OCI-LY1 (cell line): Measurements from ENCODE around the gene ANXA6.

Experiments used
- H2AFZ ChIP-seq: fragments of 200-600 bp; sonication (generic), shearing (Covaris generic); 2 replicates; pipeline ENCODE4 v1.6.0; 2014; ENCODE audit warnings: antibody characterized with exemption, mild to moderate bottlenecking, low read length
- H3F3A ChIP-seq: fragments of 200-600 bp; sonication (generic), shearing (Covaris generic); 2 replicates; pipeline ENCODE4 v1.6.0; 2014; ENCODE audit warnings: mild to moderate bottlenecking, antibody characterized with exemption, low read length, moderate library complexity; ENCODE audit not compliant: insufficient read depth
- H3K27ac ChIP-seq: fragments of 200-600 bp; sonication (generic); 2 replicates; pipeline ENCODE4 v1.5.1; 2014; ENCODE audit warnings: low read length, mixed run types, mild to moderate bottlenecking, low read depth; ENCODE audit not compliant: poor library complexity, severe bottlenecking
- H3K27me3 ChIP-seq: fragments of 200-600 bp; sonication (generic); 2 replicates; pipeline ENCODE4 v1.6.0; 2014; ENCODE audit warnings: antibody characterized with exemption, mild to moderate bottlenecking, low read length, moderate library complexity; ENCODE audit not compliant: insufficient read depth
- H3K36me3 ChIP-seq: fragments of 200-600 bp; sonication (generic); 2 replicates; pipeline ENCODE4 v1.6.1; 2014; ENCODE audit warnings: mild to moderate bottlenecking, antibody characterized with exemption, low read length, moderate library complexity, mixed read lengths; ENCODE audit not compliant: insufficient read depth
- H3K4me1 ChIP-seq: fragments of 200-600 bp; sonication (generic); 2 replicates; pipeline ENCODE4 v1.5.1; 2014; ENCODE audit warnings: mild to moderate bottlenecking, low read length, moderate library complexity; ENCODE audit not compliant: insufficient read depth, severe bottlenecking
- H3K4me2 ChIP-seq: fragments of 200-600 bp; sonication (generic), shearing (Covaris generic); 2 replicates; pipeline ENCODE4 v1.6.1; 2014; ENCODE audit warnings: low read length
- H3K4me3 ChIP-seq: fragments of 200-600 bp; sonication (generic); 2 replicates; pipeline ENCODE4 v1.5.1; 2014; ENCODE audit warnings: low read length, low read depth, mild to moderate bottlenecking, mixed read lengths; ENCODE audit not compliant: poor library complexity, severe bottlenecking
- H3K79me2 ChIP-seq: fragments of 200-600 bp; shearing (Covaris generic); 2 replicates; pipeline ENCODE4 v1.6.1; 2016; ENCODE audit warnings: mixed run types, low read length, mixed read lengths; ENCODE audit not compliant: insufficient read depth
- H3K9ac ChIP-seq: fragments of 200-600 bp; sonication (generic), shearing (Covaris generic); 2 replicates; pipeline ENCODE4 v1.6.1; 2014; ENCODE audit warnings: mild to moderate bottlenecking, low read length, mixed read lengths
- H3K9me2 ChIP-seq: fragments of 200-600 bp; sonication (generic), shearing (Covaris generic); 2 replicates; pipeline ENCODE4 v1.6.1; 2014; ENCODE audit warnings: low read depth, mild to moderate bottlenecking, low read length, mixed read lengths
- H3K9me3 ChIP-seq: fragments of 200-600 bp; shearing (Covaris generic); 2 replicates; pipeline ENCODE4 v1.6.1; 2014; ENCODE audit warnings: low read length, mixed read lengths
- H4K20me1 ChIP-seq: fragments of 200-600 bp; sonication (generic), shearing (Covaris generic); 2 replicates; pipeline ENCODE4 v1.6.0; 2016; ENCODE audit warnings: mild to moderate bottlenecking, low read length; ENCODE audit not compliant: insufficient read depth
- CTCF ChIP-seq: fragments of 200-600 bp; sonication (generic), shearing (Covaris generic); IDR thresholded peaks from 2 replicates; pipeline ENCODE4 v1.5.1; 2017; ENCODE audit warnings: mild to moderate bottlenecking, antibody characterized with exemption, low read length, moderate library complexity, mixed read lengths
- EZH2 ChIP-seq: fragments of 200-600 bp; sonication (generic), shearing (Covaris generic); IDR thresholded peaks from 2 replicates; pipeline ENCODE4 v1.8.0; 2017; ENCODE audit warnings: borderline replicate concordance, mixed run types, mild to moderate bottlenecking, antibody characterized with exemption, low read length, moderate library complexity, mixed read lengths

The ANXA6 gene

GRCh38 chr5:151105561-151105960, 52.0 kb downstream of the ANXA6 start:
- Histone ChIP-seq H3K4me1 (peaks cover 6% of the 10 kb centered on the region), H3F3A (no peaks in the 10 kb centered on the region), H3K4me2 (no peak overlapping the region), H4K20me1 (no peaks in the 10 kb centered on the region), H3K9ac (no peak overlapping the region), H3K36me3 (no peaks in the 10 kb centered on the region), H3K79me2 (no peaks in the 10 kb centered on the region), H3K4me3 (no peak overlapping the region), H3K9me3 (no peaks in the 10 kb centered on the region), H3K27me3 (no peaks in the 10 kb centered on the region), H2AFZ (no peak overlapping the region), H3K9me2 (no peaks in the 10 kb centered on the region), H3K27ac (no peak overlapping the region)
- TF ChIP-seq EZH2, result no peak

DNA sequence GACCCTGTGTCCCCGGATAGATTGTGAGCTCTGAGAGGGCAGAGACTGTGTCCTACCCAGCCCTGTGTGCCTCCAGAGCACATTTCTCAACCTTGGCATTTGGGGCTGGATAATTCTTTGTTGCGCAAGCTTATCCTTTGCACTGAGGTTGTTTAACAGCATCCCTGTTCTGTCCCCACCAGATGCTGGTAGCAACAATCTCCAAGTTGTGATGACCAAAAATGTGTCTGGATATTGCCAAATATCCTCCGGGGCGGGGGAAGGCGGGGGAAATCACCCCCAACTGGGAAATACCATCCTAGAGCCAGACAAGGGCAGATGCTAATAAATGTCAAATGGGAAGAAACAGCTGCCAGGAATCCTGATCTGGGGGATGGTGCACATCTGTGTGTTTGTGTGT, 52.8 kb downstream of the ANXA6 start:
- Histone ChIP-seq H4K20me1 (no peaks in the 10 kb centered on the region), H3K4me3 (no peak overlapping the region), H3K4me1 (peaks cover 8% of the 10 kb centered on the region), H3K9me3 (no peaks in the 10 kb centered on the region), H2AFZ (no peak overlapping the region), H3K27me3 (no peaks in the 10 kb centered on the region), H3F3A (no peaks in the 10 kb centered on the region), H3K9ac (no peak overlapping the region), H3K4me2 (no peak overlapping the region), H3K36me3 (no peaks in the 10 kb centered on the region), H3K79me2 (no peaks in the 10 kb centered on the region), H3K27ac (no peak overlapping the region), H3K9me2 (no peaks in the 10 kb centered on the region)
- TF ChIP-seq EZH2, result no peak
- TF ChIP-seq CTCF, result no peak

DNA sequence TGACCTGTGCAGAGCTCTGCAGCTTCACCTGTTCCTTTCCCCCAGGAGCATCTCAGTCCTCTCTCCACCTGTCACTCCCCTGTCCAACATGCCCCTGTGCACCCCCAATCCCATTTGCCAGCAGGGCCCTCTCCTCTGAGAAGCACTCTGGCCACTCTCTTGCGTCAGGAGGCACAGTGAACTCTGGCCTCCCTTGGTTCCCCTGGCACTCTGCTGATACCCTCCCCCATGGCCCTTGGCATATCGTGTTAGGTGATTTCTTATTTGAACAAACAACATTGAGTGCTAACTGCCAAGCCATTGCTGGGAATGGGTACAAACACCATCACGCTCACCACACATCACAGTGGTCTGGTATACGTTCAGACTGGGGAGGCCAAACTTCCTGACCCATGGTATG, 55.8 kb downstream of the ANXA6 start:
- H3K9me3 ChIP-seq, result no peaks in the 10 kb centered on the region
- TF ChIP-seq CTCF (no peak), EZH2 (no peak)
- H3K79me2 ChIP-seq, result no peaks in the 10 kb centered on the region
- H3K9ac ChIP-seq, result no peak overlapping the region
- no peaks in the 10 kb centered on the region for H3K27me3 ChIP-seq
- H3K4me3 ChIP-seq, result no peak overlapping the region
- no peaks in the 10 kb centered on the region for H3K36me3 ChIP-seq
- H3F3A ChIP-seq, result no peaks in the 10 kb centered on the region
- H4K20me1 ChIP-seq, result no peaks in the 10 kb centered on the region
- peaks cover 32% of the 10 kb centered on the region for H3K4me1 ChIP-seq
- no peaks in the 10 kb centered on the region for H3K9me2 ChIP-seq
- H2AFZ ChIP-seq, result no peak overlapping the region
- no peak overlapping the region for H3K27ac ChIP-seq
- H3K4me2 ChIP-seq, result no peak overlapping the region

DNA sequence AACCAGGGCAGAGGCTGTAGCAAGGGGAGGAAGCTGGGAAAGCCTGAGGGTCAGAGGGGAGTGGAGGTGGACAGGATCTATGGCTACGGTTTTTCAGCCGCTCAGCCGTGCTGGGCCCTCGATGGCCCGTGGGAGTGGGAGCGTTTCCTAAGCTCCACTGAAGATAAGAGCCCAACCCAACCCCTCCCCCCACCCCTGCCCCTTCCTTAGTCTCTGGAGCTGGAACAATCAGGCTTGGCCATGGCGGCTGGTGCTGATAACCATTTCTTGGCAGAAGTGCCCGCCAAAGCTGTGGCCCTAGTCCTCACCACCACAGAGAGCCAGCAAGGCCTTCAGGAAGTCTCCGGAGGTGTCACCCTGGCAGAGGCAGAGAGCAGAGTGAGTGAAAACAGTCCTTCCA, 56.4 kb downstream of the ANXA6 start:
- H3K9ac ChIP-seq, result no peak overlapping the region
- no peak overlapping the region for H3K4me3 ChIP-seq
- H3F3A ChIP-seq, result no peaks in the 10 kb centered on the region
- no peaks in the 10 kb centered on the region for H3K27me3 ChIP-seq
- H3K9me2 ChIP-seq, result no peaks in the 10 kb centered on the region
- no peak overlapping the region for H3K4me2 ChIP-seq
- peaks cover 32% of the 10 kb centered on the region for H3K4me1 ChIP-seq
- H3K27ac ChIP-seq, result no peak overlapping the region
- no peaks in the 10 kb centered on the region for H3K9me3 ChIP-seq
- no peaks in the 10 kb centered on the region for H3K36me3 ChIP-seq
- H3K79me2 ChIP-seq, result no peaks in the 10 kb centered on the region
- no peak overlapping the region for H2AFZ ChIP-seq
- H4K20me1 ChIP-seq, result no peaks in the 10 kb centered on the region
- TF ChIP-seq EZH2, result no peak
- no peak for TF ChIP-seq CTCF
